Spleen (tissue), 3 donors: Measurements from ENCODE around the gene FBXO33.

Source experiments
- POLR2A ChIP-seq, 3 donors: fragments of 450-650 bp; IDR thresholded peaks; one replicate each; pipeline ENCODE4 v1.5.1; 2017; ENCODE audit warnings: antibody characterized with exemption in 3 of 3, mild to moderate bottlenecking in 1 of 3
- POLR2AphosphoS5 ChIP-seq, 3 donors: sonication (generic); formaldehyde crosslinking; IDR thresholded peaks; one replicate each; pipeline ENCODE4 v1.5.1; 2017; ENCODE audit warnings: antibody characterized with exemption in 3 of 3

DNA sequence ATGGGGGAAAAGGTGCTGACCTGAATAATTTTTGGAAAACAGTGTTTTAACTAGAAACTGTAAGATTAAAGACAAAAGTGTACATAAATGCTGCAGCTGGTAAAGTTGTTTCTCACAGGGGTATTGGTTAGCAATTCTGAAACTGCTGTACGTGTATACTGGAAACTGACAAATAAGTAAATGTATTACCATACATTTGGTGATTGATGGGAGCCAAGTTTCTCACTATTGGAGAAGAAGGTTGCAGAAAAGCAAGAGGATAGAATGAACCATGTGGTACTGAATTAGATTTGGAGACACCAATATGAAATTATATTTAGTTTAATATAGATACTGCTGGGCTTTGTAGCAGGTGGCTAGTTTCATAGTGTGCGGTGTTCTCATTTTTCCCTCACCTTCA is 19.6 kb upstream of the FBXO33 start:
- TF ChIP-seq POLR2AphosphoS5 (IDR thresholded peaks at IDR 0.05), result no peak
- TF ChIP-seq POLR2A (IDR thresholded peaks at IDR 0.05), result no peak
